NCI-H2227 treated with DMSO at 0.1 percent for 48 hours (cell line): ENCODE results near the gene ADCY3.

ENCODE experiments used
- DNase-seq: peaks from one replicate; lab custom pipeline; 2025; lab: John Stamatoyannopoulos, UW

Gene ADCY3

DNA sequence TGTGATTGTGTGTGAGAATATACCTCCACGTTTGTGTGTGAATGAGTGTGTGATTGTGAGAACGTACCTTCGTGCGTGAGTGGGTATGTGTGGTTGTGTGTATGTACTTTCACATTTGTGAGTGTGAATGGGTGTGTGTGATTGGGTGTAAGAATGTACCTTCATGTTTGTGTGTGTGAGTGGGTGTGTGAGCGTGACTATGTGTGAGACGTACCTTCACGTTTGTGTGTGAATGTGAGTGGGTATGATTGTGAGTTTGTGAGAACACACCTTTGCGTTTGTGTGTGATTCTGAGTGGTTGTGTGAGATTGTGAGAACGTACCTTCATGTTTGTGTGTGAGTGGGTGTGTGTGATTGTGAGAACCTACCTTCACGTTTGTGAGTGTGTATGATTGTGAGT lies 5.8 kb upstream of the ADCY3 start:
- no peak for DNase-seq

DNA sequence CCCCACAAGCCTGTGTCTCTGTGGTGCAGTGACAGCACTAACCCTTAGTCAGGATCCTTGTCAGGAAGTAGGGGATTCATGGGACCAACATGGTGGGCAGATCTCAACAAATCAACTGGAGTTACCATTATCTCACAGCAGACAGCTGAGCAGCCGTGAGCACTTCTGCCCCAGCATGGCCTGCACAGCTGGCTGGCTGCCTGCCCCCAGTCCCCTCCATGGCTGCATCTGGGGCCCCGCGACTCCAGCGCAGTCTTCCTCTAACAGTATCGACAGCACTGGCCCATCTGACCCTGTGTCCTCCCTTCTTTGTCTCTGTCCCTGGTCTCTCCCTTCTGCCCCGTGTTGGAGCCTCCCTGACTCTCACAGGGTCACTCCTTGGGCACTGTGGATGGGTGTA lies 4.7 kb upstream of the ADCY3 start:
- DNase-seq = no peak

DNA sequence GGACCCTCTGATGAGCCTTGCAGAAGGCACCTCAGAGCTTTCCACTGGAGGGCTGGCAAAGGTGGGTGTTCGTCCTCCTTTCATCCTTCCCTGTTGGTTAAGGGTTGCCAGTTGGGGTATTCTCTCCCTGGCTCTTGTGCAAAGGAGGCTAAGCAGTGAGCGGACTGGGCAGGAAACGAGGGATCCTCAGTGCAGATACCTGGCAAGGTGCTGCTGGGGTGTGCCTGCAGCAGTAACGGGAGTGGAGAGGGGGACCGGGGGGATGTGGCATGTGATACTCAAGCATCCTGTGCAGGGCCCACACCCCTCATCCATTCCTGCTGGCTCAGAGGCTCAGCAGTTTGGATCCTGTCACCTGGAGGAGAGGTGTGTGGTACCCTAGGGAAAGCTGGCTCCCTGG lies 4.2 kb upstream of the ADCY3 start:
- no peak for DNase-seq

DNA sequence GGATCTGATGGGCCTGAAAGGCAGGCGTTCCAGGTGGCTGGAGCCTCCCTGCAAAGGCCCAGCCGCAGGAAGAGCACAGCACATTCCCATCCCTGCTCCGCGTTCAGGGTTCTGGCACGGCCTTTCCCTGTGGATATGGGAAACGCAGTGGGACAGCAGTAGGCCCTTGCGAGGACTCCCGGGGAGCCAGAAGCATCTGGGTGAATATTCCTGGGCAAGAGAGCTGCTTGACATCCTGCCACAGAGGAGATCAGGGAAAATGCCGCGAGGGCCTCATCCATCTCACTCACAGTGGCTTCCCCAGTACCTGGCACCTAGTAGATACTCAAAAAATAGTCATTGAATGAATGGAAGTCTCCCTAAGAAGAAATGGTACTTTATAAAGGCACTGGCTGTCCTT lies 3.1 kb upstream of the ADCY3 start:
- no peak for DNase-seq

DNA sequence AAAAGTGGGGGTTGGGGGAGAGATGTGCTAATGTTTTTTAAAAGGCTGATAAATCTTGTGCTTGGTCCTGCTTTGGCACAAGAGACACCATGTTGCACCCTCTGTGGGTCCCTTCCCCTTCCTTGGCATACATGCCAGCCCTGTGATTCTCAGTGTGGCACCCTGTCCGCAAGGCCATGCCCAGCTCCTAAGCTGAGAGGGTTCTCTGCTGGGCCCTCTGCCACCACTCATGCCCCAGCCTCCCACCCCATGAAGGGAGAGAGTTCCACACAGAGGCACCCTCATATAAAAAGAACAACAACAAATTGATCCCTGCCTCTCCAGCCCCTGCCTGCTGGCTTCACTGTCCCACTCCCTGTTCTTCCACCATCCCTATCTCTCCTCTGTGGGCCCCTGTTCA lies 2.5 kb upstream of the ADCY3 start:
- DNase-seq = no peak

DNA sequence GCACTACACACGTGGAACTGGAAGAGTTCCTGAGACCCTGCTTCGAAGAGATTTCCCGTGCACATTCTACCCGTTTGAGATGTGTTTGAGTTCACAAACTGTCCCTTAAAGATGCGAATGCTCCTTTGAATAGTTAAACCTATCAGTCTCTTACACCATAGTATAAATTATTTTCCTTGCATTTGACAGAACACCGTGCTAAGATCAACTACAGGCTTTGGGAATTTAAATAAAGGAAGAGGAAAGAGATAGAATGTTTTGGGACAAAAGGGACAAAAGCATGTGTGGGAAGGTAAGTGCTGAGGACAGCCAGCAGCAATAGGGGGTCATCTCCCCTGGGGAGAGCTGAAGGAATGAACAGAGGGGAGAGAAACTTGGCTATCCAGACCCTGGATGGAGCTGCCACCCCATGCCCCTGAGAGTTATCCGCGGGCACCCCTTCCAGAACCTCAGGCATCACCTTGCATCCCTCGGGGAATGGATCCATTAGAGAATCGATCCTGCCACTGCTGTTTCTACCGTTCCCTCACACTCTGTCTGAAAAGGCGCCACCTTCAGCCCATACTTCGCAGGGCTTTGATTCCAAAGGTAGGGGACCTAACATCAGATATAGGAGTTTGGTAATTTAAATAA lies 888 bp upstream of the ADCY3 start:
- no peak for DNase-seq

DNA sequence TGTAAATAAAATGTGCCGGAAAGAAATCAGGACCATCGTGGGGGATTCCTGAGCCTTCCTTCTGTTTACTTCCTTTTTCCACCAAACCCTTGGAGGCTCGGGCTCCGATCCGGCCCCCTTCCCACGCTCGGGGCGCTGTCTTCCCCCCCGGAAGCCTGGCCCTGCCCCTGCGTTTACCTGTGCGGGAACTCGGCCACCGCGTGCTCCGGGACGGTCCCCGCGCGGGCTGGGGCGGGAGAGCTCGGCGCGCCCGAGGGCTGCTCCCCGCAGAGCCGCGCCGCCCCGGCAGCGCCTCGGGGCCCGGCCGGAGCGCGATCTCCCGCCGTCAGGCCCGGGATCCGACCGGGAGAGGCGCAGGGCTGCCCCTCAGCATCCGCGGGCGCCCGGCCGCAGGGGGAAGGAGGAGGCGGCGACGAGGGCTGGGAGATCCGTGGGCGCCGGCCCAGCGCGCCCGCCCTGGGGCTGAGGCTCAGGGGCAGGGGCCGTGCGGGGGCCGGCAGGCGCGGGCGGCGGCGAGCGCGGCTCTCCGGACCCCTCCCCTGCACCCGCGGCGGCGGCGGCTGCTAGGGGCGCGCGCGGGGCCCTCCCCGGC lies 435 bp downstream of the ADCY3 start:
- no peak for DNase-seq

DNA sequence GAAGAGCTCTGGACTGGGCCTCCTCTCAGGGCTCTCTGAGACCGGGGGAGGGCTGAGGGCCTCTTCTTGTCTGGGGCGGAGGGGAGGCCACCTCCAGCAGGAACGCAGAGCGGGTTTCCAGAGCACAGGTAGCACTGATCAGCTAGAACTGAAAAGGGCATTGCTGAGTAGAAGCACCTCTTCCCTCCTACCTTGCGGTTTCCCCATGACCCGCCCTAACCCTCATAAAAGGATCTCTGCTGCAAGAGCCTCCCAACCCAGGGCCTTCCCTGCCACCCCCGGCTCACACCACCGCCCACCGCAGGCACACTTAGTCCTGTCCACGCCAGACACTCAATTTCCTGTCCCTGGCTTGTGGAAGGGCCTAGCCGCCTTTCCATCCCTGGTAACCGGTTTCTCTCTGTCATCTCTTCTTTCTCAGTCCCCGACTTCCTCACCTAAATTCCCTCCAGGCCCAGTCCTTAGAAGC lies 966 bp downstream of the ADCY3 start:
- no peak for DNase-seq

DNA sequence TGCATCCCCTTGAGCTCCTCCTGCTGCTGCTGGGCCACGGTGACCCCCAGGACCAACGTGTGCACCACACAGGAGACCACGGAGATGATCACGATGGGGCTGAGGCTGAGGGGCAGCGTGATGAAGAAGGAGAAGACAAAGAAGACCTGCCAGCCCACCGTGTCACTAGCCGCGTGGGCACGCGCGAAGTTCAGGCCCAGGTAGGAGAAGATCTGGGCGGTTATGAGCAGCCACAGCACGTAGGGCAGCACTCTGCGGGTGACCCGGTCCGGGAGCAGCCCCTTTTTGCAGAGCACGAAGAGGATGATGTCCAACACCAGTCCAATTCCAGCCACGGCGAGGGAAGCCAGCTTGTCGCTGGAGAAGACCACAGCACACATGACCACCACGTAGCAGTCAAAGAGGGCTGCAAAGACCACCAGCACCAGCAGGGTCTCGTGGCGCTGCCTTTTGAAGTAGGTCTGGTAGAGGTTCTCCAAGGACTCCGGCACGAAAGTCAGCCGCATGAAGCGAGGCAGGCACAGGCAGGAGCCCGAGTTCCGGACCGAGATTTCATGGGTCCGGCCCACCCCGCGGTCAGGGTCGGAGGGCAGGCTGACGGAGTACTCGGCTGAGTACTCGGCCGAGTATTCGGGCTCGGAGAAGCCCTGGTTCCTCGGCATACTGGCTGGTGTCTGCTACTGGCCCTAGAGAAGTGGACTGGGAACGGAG lies 1.6 kb downstream of the ADCY3 start:
- DNase-seq = no peak

DNA sequence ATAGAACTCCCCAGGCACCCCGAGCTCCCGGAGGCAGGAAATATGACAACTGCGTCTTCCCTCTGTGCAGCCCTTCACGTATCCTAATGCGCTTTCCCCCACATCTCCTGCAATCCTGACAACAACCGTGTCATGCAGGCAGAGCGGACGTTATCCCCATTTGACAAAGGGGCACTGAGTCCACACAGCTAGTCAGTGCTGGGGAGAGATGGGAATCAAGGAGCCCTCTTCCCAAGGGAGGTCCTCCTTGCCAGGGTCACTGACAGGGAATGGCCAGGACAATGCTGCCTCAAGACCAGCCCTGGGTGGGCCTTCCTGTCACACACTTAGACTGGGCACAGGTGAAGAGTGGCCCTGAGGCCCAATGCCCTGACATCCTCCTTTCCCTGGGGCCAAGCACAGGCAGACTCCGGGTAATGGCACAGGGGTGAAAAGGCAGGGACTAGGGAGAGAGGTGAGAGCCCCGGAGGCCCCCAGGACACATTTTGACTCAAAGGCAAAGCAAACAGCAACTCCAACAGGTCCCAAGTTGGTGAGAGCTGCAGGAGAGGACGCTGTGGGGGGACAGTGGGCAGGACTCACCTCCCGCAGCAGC lies 2.2 kb downstream of the ADCY3 start:
- no peak for DNase-seq

DNA sequence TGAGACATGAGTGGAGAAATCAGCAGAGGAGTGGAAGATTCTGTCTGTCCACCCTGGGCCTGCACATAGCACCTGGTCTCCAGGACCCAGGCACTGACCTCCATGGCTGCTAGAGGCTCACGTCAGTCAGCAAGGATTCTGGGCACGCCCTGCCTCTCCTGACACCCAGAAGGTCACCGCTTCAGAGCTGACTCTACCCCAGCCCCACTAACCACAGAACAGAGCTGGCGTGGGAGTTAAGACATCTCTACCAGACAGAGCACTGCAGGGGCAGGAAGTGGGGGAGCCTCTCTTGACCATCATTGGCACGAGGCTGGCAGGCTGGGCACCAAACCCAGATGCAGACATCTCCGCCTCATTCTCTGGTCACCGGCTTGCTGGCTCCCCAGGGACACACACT lies 3.0 kb downstream of the ADCY3 start:
- no peak for DNase-seq

DNA sequence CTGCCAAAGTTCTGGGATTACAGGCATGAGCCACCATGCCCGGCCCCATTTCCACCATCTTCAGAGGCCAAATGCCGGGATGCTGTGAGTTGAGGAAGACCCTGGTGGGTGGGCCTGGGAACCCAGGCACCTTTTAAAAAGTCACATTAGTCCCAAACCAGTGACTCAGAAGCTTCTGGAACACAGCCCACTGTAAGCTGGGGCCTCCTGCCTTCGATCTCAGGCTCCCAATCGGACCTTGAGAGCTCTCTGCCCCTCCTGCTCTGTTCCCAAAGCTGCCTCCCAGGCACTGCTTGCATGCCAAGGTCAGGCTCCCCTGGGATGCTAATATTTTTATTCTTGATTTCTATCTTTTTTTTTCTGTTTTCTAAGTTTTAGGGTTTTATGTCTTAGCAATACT lies 4.2 kb downstream of the ADCY3 start:
- DNase-seq = no peak

DNA sequence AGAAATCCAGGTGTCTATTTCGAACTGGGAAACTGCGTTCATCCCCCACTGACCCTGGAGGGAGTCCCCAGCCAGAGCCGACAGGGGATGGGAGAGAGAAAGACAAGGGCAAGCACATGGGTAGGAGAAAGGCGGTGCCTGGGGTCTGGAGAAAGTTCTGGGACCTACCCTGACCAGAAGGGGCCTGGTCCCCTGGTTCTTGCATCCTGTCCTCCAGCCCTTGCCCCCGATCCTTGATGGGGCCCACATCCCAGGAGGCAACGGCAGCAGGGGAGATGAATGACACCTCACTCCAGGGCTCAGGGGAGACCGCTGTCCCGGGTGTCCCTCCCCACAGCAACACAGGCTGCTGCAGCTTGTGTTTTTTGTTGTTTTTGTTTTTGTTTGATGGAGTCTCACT lies 4.9 kb downstream of the ADCY3 start:
- no peak for DNase-seq

DNA sequence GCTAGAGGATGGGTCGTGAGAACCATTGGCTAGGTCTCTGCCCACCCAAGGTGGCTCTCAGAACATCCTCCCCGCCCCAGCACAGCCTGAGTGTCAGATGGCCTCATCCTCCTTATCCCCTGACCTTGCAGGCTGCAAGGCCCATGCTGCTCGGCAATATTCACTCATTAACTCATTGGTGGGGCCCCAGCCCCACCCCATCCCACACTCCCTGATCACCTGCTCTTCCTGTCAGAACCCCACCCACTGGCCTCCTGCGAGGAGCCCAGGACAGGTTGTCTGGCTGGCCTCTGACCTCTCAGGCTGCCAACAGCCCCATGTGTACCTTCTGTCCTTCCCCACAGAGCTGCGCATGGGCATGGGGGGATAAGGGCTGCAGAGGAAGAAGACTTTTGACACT lies 5.3 kb downstream of the ADCY3 start:
- no peak for DNase-seq

DNA sequence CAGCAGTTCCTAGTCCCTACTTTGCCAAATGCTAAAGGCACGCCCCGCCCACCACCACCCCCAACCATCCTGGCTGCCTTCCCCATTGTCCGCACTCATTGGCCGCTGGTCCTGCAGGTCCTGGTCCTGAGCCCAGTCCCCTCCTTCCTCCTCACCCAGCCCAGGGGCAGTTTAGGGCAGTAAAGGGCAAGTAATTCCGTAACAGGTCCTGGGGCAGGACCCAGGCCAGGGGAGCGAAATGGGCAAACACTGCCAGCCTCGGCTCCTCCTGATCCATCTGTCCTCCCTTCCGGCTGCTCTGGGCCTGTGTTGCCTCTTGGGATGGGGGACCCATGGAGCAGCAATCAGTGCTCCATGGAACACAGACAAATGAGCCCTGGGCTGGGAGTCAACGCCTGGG lies 6.1 kb downstream of the ADCY3 start:
- DNase-seq = no peak

DNA sequence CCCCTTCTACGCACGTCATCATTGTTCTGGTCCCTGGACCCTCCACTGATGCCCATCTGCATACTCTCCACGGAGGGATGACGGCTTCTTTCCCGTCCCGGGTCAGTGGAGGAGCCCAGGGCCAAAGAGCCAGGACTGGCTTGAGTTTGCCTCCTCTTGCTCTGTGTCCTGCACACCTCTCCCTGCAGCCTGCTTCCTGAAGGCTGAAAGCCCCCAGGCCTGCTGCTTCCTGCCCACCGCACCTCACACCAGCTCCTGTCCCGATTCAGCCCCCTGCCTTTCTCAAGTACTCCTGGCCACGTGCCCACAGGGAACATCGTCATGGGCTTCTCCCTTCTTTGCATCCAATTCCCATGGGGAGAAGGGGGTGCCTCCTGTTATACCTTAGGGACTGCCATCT lies 7.1 kb downstream of the ADCY3 start:
- DNase-seq = no peak

DNA sequence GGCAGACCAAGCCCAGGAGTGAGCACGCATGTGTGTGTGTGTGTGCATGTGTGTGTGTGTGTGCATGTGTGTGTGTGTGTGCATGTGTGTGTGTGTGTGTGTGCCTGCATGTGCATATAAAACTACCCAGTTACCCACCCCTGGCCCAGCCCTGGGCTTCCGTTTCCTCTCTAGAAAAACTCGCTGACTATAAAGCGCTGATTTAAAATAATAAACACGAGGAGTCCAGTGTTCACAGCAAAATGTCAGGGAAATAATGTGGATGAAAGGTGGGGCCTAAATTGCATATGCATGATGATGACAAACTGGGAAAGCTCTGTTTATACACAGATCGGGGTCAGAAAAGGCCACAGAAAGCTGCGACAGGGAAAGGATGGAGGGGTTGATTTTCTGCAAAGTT lies 7.5 kb downstream of the ADCY3 start:
- no peak for DNase-seq

DNA sequence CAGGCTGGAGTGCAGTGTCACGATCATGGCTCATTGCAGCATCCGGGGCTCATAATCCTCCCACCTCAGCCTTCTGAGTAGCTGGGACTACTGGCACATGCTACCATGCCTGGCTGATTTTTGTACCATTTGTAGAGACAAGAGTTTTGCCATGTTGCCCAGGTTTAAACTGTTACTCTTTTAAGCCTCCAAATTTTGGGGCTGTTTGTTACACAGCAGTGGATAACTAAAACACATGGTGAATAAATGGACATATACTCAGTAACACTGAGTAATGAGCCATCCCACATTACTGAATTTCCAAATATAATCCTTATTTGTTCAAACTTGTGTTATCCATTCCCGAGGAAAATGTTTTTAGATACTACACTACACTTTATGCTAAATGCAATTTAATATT lies 9.8 kb downstream of the ADCY3 start:
- DNase-seq = no peak

DNA sequence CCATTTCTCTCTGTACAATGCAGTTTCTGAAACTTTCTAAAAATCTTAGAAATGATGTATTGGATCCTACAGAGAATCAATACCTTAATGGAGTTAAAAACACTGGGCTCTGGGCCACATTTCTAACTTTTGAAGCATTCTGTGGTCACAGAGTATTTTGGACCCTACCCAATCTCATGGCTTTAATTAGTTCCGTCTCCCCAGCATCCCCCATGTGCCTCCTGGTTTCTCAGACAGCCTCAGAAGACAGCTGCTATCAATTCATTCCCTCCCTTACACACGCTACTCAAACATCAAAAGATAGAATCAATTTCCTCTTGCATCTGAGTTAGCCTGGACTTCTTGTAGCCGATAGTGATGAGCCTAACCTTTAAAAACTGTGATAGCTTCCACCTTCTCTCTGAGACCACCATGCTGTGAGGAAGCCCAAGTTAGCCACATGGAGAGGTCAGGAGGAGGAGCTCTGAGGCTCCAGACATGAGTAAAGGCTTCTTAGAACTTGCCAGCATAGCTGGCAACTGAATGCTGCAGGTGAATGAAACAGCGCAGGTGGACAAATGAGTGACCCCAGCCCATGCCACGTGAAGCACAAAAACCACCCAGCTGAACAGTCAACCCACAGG lies 10.4 kb downstream of the ADCY3 start:
- DNase-seq = no peak

DNA sequence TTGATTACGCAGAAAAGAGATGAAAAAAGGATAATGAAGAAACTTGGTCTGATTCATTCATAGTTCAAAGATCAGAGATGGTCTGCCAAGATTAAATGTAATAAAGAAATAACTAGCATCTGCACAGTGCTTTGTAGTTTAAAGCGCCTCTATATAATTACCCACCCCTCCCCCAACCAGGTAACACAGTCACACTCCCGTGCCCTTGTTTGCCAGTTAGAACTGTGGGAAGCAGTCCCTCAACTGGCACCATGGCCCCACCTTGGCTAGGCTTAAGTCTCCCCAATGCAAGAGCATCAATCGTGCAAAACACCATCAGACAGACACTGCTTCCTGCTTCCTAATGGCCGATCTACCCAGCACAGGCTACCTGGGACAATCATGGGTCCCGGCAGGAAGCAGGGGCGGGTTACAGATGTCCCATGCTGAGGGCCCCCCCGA lies 11.6 kb downstream of the ADCY3 start:
- no peak for DNase-seq

DNA sequence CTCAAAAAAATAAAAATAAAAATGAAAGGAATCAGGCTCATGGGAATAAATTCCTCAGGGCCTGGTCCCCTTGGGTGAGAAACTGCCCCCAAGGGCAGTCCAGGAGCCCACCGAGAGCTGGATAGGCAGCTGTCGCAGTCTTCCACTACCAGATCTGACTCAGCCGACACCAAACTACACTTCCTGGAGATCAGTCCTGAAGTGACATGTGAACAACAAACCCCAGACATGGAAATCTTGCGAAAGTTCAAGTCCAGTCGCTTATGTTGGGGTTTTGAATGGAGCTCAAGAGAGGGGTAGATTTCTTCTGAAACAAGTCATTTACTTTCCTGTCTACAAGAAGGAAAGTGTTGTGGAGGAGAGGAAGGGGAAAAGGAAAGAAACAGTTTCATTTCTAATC lies 12.9 kb downstream of the ADCY3 start:
- DNase-seq = no peak

DNA sequence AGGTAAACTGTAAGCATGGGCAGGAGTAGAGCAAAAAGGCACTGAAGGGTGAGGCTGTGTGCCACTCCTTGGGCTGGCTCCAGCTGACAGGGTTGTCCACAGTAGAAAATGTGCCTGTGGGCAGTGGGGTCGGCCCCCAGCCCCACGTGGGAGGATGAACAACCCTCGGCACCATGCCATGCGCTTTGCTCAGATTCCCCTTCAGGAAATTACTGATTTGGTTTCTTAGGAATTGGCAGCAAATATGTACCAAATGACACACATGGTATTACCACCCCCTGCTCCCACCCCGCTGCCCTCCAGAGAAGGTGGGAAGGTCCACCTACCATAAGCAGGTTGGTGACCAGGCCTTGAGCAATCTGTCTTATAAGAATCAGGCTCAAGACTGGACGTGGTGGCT lies 13.6 kb downstream of the ADCY3 start:
- DNase-seq = no peak
